Lower leg skin (tissue), 3 donors: ENCODE measurements around the gene NR2F1.

Experiments
- CTCF ChIP-seq, 3 donors: fragments of 450-650 bp; IDR thresholded peaks; one replicate each; pipeline ENCODE4 v1.5.1; 2016; ENCODE audit warnings: antibody characterized with exemption in 3 of 3, mild to moderate bottlenecking in 3 of 3, moderate library complexity in 2 of 3
- POLR2A ChIP-seq, 2 donors: fragments of 450-650 bp; IDR thresholded peaks; one replicate each; pipeline ENCODE4 v1.6.1; 2016 to 2017; ENCODE audit warnings: antibody characterized with exemption in 2 of 2, mild to moderate bottlenecking in 1 of 2, moderate library complexity in 1 of 2

DNA sequence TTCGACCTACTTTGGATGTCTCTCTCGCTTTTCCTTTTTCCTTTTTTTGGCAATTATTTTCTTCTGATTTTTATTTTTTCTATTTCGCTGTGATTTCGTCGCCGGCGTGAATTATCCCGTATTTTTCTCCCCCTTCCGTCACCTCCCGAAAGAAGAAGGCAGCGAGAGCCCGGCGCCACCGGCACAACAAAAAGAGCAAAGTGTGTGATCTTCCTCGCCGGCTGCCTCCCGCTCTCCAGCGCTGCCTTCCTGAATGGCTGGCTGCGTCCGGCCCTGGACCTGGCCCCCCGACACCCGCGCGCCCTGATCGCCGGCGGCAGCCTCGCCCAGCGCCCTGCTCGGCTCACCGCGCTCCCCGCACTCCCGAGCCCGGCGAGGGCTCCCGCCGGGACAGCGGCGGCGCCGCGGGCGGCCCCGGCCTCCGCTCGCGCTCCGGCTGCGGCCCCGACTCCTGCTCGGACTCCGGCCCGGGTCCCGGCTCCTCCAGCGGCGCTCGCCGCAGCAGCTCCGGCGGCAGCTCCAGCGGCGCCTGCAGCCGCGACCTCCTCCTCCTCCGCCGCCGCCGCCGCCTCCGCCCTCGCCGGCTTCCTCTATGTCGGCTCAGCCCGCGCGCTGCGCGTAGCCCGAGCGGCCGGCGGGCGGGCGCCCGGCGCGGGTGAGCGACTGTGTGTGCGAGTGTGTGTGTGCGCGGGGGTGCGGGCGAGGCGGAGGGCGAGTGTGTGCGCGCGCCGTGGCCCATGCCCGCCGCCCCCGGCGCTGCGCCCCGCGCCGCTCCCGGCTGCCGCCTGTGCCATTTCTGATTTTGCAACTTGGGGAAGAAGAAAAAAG is 960 bp downstream of the NR2F1 start:
- TF ChIP-seq CTCF (IDR thresholded peaks at IDR 0.05): no peak
- no peak for TF ChIP-seq POLR2A (IDR thresholded peaks at IDR 0.05)
